Stimulated activated CD4-positive, alpha-beta T cell treated with anti-CD3 and anti-CD28 coated beads, TNF-alpha, amount 100 ng/mL, for 1 hour (primary cell): ENCODE results near the gene ANTXRL.
"Not testable (repeated sequence)": the region's sequence is repeated elsewhere in the genome, so short reads cannot be mapped to it uniquely, and the experiment has no call there.

Experiments used
- DNase-seq, 3 donors: peaks; one replicate each; pipeline ENCODE4 v3.0.0-alpha.2; 2020; ENCODE audit warnings: low read depth in 3 of 3, low spot score in 1 of 3

Gene ANTXRL

DNA sequence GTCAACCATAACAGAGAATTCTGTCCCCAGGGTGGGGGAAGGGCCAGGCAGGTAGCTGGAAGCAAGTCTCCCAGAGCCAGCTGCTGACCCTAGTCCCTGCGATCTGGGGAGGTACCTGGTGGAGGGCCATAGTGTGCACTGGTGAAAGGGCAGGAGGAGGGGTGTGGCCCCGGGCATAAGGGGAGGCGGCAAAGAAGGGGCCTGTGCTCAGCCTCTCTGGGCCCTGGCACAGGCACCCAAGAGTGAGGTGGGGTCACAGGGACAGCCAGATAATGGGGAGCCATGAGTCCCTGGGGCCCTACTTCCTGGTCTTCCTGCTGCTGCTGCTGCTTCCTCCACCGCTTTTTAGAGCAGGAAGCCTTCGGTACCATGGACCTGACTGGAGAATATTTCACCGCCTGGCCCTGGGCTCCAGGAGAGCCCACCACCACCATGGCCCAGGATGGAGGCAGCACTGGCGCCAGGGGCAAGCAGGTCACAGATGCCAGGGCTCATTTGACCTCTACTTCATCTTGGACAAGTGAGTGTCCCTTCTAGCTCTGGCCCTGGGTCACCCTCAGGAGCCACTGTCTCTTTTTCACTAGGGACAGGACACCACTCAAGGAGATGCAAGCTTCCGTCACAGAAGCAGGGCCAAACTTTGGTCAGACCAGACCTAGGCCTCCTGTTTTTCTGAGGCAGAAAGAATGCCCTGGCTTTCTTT, at the start of gene ANTXRL:
ANTXRL (plus strand) TSS at position 7 of the 703 bp plus-strand sequence; CDS start at position 273, 266 bp downstream.
- no peak for DNase-seq

DNA sequence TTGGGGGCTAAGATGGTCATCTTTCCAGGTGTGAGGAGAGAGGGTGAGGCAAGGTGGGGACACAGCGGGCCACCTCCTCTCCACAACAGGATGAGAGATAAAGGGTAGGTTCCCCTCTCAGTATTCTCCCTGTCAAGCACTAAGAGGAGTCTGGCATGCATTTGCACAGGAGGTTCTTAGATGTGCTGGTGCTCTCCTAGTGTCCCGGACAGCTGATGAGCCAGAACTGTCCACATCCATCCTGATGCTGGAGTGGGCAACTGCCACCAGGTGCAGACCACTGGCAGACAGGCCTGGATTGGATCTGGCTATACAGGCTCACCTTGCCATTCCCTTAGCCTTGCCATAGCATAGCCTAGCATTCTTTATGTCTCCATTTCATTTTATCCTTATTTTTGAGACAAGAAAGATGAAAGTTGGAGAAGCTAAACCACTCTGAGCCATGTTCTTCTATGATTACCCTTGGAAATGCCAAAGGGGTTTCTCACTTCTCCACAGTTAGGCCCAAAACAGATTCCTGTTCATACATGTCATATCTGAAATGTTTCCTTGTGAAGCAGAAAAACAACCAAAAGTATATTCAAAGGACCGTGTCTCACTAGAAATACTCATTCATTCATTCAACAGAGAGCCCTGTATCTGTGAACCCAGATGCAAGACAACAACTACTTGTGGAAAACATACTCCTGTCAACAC, 48.8 kb upstream of the ANTXRL start:
- DNase-seq = no peak

GRCh38 chr10:46239247-46239646, 47.5 kb upstream of the ANTXRL start:
- no peak for DNase-seq

DNA sequence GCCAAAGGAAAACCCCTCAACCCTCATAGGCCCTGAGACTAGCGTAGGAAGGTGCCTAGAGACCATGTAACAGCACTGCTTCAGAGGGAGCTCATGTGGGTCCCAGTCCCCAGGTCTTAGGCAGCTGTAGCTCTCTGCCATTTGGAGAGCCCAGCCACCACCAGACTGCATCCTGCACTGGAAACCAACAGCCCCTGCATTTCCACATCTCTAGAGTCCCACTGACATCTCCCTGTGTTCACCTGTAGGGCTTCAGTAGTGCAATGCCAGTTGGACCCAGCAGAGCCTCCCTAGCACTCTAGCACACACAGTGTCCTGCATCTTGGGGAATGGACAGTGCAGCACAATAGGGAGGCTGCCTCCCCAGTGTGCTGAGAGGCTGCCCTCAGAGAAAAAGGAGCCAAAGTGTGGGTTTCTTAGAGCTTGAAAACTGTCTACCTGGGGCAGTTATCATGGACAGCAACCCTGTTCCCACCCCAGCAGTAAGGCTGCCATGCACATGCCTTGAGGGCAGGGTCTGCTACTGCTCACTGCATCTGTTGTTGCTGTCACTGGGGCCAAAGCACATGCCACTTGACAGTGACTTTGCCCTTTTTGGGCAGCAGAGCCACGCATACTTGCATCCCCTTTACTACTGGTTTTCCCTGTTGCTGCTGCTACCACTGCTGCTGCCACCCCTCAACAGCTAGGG, 46.7 kb upstream of the ANTXRL start:
- no peak for DNase-seq

DNA sequence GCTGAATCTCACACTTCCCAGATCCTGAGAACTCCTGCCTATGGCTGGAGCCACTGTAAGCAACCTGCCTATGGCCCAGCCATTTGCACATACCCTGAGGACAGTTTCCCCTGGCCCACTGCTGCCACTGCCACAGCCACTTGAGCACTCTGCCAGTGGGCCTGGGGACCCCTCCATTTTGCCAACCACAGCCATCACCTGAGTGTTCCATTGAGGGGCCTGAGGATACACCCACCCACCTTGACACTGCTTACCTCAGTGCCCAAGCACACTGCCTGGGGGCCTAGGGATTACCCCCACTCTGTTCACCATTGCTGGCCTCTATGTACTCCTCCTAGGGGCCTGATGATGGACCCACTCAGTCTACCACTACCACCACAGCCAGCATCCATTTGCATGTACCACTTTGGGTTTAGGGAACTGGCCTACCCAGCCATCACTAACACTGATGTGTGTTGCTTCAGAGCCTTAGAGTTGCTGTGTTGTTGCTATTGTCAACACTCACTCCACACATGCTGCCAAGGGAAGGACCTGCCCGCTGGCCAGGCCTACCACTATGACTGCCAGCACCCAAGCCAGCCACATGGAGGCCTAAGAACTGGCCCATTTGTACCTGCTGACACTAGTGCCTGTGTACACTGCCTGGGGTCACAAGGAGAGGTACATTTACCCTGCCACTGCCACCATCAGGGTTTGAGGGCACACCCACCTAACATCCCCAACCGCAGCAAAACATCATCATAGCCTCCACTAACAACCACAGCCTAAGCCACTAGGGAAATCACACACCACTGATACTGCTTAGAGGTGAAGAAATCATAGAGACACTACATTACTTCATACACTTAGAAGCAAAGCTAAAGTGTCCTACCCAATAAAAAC, 45.9 kb upstream of the ANTXRL start:
- no peak for DNase-seq

GRCh38 chr10:46245381-46245900, 41.4 kb upstream of the ANTXRL start:
- DNase-seq = no peak

DNA sequence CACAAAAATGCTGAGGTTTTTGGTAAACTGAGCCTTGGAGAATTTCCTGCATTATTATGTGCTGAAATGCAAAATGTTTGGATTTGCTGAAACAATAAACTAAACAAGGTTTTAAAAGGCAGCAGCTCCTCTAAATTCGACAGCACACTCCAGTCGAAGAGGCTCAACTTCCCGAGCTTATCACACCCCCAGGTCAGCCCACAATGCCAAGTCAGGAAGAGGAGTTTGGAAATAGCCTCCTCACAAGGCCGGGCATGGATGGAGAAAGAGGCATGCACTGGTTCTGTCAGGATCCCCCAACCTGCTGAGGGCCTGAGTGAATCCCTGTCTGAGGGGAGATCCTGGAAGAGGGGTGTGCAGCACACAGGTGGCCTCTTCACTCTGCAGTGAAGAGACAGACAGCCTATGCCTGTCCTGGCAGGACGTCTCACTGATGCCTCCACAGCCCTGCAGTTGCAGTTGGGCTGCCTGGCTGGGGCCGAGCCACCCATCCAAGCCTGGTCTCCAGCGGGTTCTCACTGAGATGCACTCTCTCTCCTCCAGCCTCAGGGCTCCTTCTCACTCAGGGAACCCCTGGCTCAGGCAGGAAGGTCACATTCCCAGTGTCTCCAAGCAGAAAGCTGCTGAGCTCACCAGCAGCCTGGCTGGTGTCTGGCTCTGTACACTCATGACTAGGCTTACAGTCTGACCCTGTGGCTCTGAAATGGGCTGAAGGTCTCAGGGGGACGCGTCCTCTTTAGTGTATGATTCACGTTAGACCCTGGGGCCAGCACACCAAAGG, 40.2 kb upstream of the ANTXRL start:
- not testable (repeated sequence) for DNase-seq

GRCh38 chr10:46247181-46247475, 39.7 kb upstream of the ANTXRL start:
- DNase-seq = no peak

GRCh38 chr10:46247808-46248569, 38.8 kb upstream of the ANTXRL start:
- DNase-seq = no peak

DNA sequence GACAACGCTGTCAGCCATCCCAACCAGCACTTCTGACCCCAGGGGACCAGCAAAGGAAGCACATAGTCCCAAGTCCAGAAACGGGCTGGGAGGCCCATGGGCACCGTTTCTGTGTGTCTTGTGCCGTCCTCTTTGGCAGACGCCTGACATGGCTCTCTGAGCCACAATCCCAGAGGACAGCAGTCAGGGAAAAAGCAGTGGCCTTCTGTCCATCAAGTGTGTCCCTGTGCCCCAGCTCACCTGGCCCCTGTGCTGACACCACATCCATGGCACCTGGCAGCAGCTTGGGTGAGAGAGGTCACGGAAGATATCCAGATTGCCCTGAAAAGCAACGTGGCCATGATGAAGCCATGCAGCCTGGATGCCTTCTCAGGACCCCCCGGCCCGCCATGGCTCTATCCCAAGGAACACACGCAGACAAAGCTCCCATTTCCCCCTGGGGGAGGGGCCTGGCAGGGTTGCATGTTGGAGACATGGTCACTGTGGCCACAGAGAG, 38.1 kb upstream of the ANTXRL start:
- no peak for DNase-seq

DNA sequence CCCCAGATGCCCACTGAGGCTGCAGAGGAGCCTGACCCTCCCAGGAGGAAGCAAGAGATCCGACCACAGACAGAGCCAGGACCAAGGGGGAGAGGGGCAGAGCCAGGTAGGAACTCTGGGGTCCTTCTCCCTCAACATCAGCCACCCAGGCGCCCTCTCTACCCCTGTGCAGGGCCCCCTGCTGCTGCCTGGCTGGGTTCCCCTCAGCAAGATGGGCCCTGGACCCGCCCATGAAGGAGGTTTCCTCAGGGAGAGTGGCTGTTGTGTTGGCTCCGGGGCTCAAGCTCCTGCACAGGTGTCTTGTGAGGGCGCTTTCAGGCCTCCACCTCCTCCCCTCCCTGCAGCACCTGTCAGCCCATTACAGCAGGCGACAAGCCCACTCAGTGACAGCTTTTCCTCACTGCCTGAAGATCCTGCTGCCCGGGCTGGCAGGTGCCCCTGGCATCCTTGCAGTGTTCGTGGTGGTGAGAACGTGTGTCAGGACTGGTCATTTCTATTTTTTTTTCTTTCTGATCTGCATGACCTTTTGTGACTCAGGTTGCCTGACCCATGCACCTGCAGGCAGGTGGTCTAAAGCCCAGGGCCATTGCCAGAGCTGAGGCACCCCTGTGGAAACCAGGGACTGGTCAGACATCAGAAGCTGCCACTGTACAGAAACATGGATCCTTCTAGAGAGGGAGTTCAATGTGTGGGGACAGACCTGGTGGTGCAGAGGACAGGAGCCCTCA, 37.0 kb upstream of the ANTXRL start:
- not testable (repeated sequence) for DNase-seq

DNA sequence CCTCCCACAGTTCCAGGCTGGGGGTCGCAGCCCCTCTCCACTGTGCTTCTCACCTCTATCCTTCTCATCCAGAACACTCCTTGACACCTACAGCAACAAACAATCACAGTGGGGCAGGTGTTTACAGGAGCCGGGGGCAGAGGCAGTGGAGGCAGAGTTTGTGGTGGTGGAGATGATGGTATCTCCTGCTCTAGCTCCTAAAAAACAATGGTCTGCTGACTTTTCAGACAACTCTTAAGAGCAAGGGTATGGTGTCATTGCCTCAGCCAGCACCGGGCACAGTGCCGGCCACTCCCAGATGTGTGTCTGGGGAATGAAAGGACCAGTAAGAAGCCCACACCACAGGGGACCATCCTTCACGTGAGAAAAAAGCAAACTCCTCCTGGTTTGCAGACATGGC, 36.3 kb upstream of the ANTXRL start:
- no peak for DNase-seq

DNA sequence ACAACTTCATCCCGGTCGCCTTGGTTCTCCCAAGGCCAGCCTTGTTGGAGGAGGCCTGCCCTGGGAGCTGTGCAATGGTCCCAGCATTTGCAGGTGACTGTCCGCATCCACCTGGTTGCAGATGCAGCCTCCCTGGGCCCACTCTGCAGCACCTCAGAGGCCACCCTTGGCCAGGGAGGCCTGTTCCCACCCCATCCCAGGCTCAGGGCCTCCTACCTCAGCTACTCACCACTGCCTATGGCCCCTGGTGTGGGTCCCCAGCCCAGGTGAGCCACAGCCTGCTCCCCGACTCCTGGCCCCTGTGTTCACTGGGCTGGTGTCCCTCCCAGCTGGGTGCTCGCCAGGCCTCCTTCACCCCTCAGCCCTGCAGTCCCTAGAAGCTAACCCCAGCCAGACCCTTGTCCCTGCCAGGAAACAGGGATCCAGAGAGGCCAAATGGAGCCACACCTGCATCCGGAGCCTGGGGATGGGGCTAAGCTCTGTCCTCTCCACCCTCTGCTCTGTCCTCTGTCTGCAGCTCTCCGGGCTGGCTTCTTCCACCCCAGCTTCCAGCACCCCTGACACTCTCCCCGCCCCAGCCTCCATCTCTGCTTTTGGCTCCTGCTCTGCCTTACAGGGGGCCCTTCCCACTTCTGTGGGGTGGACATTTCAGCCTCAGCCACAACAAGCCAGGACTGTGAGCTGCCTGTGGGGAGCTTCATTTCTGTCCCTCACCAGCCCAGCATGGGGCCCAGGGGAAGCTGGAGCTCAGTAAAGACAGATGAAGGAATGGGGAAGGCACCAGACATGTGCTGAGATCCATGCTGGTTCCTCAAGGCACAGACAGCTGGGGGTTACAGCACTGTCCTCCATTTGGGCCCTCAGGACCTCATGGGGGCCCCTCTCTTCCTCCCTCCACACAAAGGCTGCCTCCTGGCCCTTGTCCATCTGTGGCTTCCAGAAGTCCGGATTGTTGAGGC, 35.6 kb upstream of the ANTXRL start:
- no peak for DNase-seq

GRCh38 chr10:46251857-46252847, 34.6 kb upstream of the ANTXRL start:
- DNase-seq = no peak

DNA sequence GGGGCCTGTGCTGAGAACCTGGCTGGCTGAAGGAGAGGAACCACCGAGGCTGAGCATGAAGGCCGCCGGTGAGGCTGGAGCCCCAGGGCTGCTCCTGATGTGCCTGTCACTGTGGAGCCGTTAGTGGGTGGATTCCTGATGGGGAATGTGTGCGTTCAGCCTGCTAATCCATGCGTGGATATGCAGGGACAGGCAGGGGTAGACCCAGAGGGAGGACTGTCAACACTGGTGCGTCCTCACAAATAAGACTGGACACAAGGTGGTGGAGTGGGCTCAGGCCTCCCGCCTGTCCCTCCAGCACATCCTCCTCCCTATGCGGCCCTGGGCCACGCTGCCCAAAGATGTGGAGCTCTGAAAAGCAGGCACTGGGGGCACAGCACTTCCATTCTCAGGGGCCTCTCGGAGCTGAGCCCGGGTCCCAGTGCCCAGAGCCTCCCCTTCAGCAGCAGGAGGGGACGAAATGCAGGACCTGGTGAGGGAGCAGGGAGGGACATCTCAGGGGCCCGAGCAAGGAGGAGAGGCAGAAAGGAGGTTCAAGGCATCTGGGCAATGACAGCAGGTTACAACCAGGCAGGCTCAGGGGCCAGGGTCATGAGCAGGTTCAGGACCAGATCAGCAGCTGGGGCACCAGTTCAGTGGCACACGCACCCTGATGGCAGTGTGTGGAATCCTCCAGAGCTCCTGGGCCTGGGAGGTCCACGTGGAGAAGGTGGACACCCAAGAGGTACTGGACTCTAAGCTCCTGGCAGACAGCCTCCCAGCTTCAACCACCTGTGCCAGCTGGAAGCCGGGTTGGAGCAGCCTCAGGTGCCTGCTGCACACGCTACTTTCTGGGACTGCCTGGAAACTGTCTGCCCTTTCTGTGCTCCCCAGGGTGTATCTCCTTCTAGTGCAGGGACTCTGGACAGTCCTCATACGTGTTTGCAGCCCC, 33.5 kb upstream of the ANTXRL start:
- no peak for DNase-seq
